K562 (cell line): ENCODE data around the gene CALHM4. TPM values are rescaled to one million over a fixed set of nuclear protein-coding genes. Genes with fewer than 3 reads are reported as not detected.

Source experiments
- ATAC-seq: fragments of 200-7000 bp; cut with Tn5 transposase; 3 replicates; pipeline ENCODE4 v1.9.1; 2020; ENCODE audit warnings: moderate library complexity
- BruUV-seq: library from RNA; stranded (reverse); fragments of 400-500 nt; replicated peaks from 2 replicates; lab custom pipeline; 2021; lab: Mats Ljungman, UMichigan
- CTCF ChIA-PET: fragments of 300-600 bp; formaldehyde crosslinking; extraction: SDS; loops from one replicate; lab custom pipeline; 2021; ENCODE audit warnings: low intra/inter-chr PET ratio; lab: Yijun Ruan, JAX
- POLR2A ChIA-PET: fragments of 300-600, 350-650 bp; sonication (Branson Sonifier 250); formaldehyde crosslinking; extraction: SDS; loops from one replicate; lab custom pipeline; 2021; ENCODE audit warnings: antibody characterized with exemption, inconsistent platforms; lab: Yijun Ruan, JAX
- DNase-seq, 4 experiments: peaks; one replicate each; pipeline versions ENCODE4 v3.0.0 to v3.0.0-alpha.2; 2011 to 2018; ENCODE audit warnings: low spot score in 3 of 4, mixed read lengths in 3 of 4; ENCODE audit errors: extremely low read depth in 1 of 4
- FAIRE-seq: peaks from 2 replicates; lab custom pipeline; 2011; peaks lifted over from hg19 to GRCh38; lab: Jason Lieb, UNC
- H2AFZ ChIP-seq: 2 replicates; pipeline ENCODE4 v1.6.0; 2011; ENCODE audit warnings: low read depth, low read length, control low read depth, inconsistent platforms
- H3K27ac ChIP-seq: fragments of 200-600 bp; 3 replicates; pipeline ENCODE4 v1.8.0; 2011; ENCODE audit warnings: low read depth, mild to moderate bottlenecking, control low read depth, inconsistent platforms, low read length, moderate library complexity, mixed read lengths; ENCODE audit errors: extremely low read depth
- H3K27me3 ChIP-seq, 2 experiments: fragments of 300-600 bp in 1 of 2; 2 replicates in 1 of 2; 3 replicates in 1 of 2; pipeline versions ENCODE4 v1.6.0 to v1.8.0; 2011; ENCODE audit warnings: inconsistent platforms in 2 of 2, low read length in 2 of 2, mild to moderate bottlenecking in 1 of 2, mixed read lengths in 1 of 2, moderate library complexity in 1 of 2; ENCODE audit not compliant: control insufficient read depth in 2 of 2, insufficient read depth in 2 of 2
- H3K36me3 ChIP-seq: fragments of 300-600 bp; 3 replicates; pipeline ENCODE4 v1.8.0; 2011; ENCODE audit warnings: mild to moderate bottlenecking, low read length, inconsistent platforms; ENCODE audit not compliant: control insufficient read depth, insufficient read depth
- H3K4me1 ChIP-seq, 2 experiments: fragments of 200-600 bp in 1 of 2; replicated peaks in 1 of 2; 2 replicates in 1 of 2; 3 replicates in 1 of 2; pipeline versions ENCODE4 v1.5.1 to v1.8.0; 2011; ENCODE audit warnings: inconsistent platforms in 2 of 2, low read length in 2 of 2, mild to moderate bottlenecking in 1 of 2, mixed read lengths in 1 of 2, moderate library complexity in 1 of 2; ENCODE audit not compliant: control insufficient read depth in 2 of 2, insufficient read depth in 2 of 2
- H3K4me2 ChIP-seq: 2 replicates; pipeline ENCODE4 v1.6.1; 2011; ENCODE audit warnings: low read length, control low read depth, inconsistent platforms, mixed read lengths; ENCODE audit not compliant: insufficient read depth
- H3K4me3 ChIP-seq: fragments of 200-600 bp; sonication (generic), shearing (Covaris generic); 2 replicates; pipeline ENCODE4 v1.5.1; 2016; ENCODE audit warnings: control low read depth, inconsistent platforms
- H3K79me2 ChIP-seq: fragments of 200-600 bp; 3 replicates; pipeline ENCODE4 v1.8.0; 2011; ENCODE audit warnings: low read length, inconsistent platforms; ENCODE audit not compliant: control insufficient read depth, insufficient read depth
- H3K9ac ChIP-seq, 2 experiments: 2 replicates each; pipeline versions ENCODE4 v1.6.0 to v1.6.1; 2011; ENCODE audit warnings: low read depth in 2 of 2, low read length in 2 of 2, control low read depth in 1 of 2, inconsistent platforms in 1 of 2, mild to moderate bottlenecking in 1 of 2, mixed read lengths in 1 of 2; ENCODE audit not compliant: insufficient read depth in 1 of 2
- H3K9me1 ChIP-seq: one replicate; pipeline ENCODE4 v1.6.0; 2011; ENCODE audit warnings: inconsistent platforms, mild to moderate bottlenecking, low read length, moderate library complexity; ENCODE audit not compliant: control insufficient read depth, insufficient read depth
- H3K9me3 ChIP-seq: replicated peaks from 2 replicates; pipeline ENCODE4 v1.5.1; 2011; ENCODE audit warnings: low read depth, low read length, inconsistent platforms; ENCODE audit not compliant: control insufficient read depth, insufficient read depth
- H4K20me1 ChIP-seq: replicated peaks from 2 replicates; pipeline ENCODE4 v1.6.1; 2011; ENCODE audit warnings: low read length, inconsistent platforms, mixed read lengths; ENCODE audit not compliant: control insufficient read depth, insufficient read depth
- EGR1 ChIP-seq: fragments of 450-650 bp; conservative IDR thresholded peaks from 2 replicates; pipeline ENCODE4 v1.6.1; 2017; ENCODE audit warnings: mild to moderate bottlenecking
- MIER1 ChIP-seq: fragments of 450-650 bp; IDR thresholded peaks from 2 replicates; pipeline ENCODE4 v1.6.1; 2016; ENCODE audit warnings: antibody characterized with exemption, mild to moderate bottlenecking, low read depth
- NR0B1 ChIP-seq: fragments of 450-650 bp; IDR thresholded peaks from one replicate; pipeline ENCODE4 v1.6.1; 2018; ENCODE audit warnings: mild to moderate bottlenecking, moderate library complexity; ENCODE audit not compliant: partially characterized antibody
- TEAD1 ChIP-seq, 2 experiments: fragments of 450-650 bp in 1 of 2; sonication (generic) in 1 of 2; formaldehyde crosslinking; IDR thresholded peaks; 2 replicates each; pipeline versions ENCODE4 v1.4.0 to v1.8.0; 2020 to 2022; ENCODE audit warnings: mild to moderate bottlenecking in 2 of 2, missing genetic modification reagents in 1 of 2
- ZBTB9 ChIP-seq: fragments of 450-650 bp; formaldehyde crosslinking; IDR thresholded peaks from 2 replicates; pipeline ENCODE4 v1.4.0; 2020; ENCODE audit warnings: mild to moderate bottlenecking, moderate library complexity
- WGBS: fragments of 100-300 bp; shearing (Covaris generic); methylation state at CpG from one replicate; pipeline ENCODE4 v1.1.6; 2016; ENCODE audit warnings: low coverage, mixed read lengths; ENCODE audit not compliant: insufficient coverage; ENCODE audit errors: missing lambda C conversion rate; 5-methylcytosine and 5-hydroxymethylcytosine counted together
- in situ Hi-C: fragments of 300-500 bp; cut with MboI; formaldehyde crosslinking; loops from 4 replicates; pipeline ENCODE4 v1.15.0; 2018; ENCODE audit warnings: inconsistent platforms, mixed read lengths
- intact Hi-C: fragments of 100-400 bp; cut with micrococcal nuclease; formaldehyde crosslinking; loops from 2 replicates; pipeline ENCODE4 v1.14.2; 2022
- polyA plus RNA-seq, 8 experiments: library from polyadenylated mRNA; depleted of rRNA in 4 of 8; stranded (reverse) in 5 of 8; unstranded in 3 of 8; fragments of >200 nt; fragmentation: Nextera tagmentation in 2 of 8; fragmentation: Illumina TruSeq in 1 of 8; extraction: Ambion mirVana in 2 of 8; extraction: Trizol in 1 of 8; gene quantifications; 2 replicates each; pipeline versions ENCODE4 v1.2.1 to v1.2.3, GENCODE V29; 2011 to 2014; ENCODE audit warnings: inconsistent platforms in 1 of 8, missing spikeins in 1 of 8
- total RNA-seq, 7 experiments: library from RNA; depleted of rRNA in 6 of 7; stranded (reverse); fragments of >200 nt in 6 of 7; fragmentation: Illumina TruSeq in 2 of 7; extraction: Trizol in 2 of 7; gene quantifications; 2 replicates each; pipeline versions ENCODE4 v1.2.1 to v1.2.3, GENCODE V29; 2011 to 2021; ENCODE audit warnings: low replicate concordance in 1 of 7

Gene CALHM4
- total and polyA plus RNA-seq, 9 of the 15 experiments (the other 6 are each of a cell fraction or from before 2014, with no cell fraction given), result not detected

GRCh38 chr6:116579143-116579542, 25.6 kb downstream of the CALHM4 start:
- no peak for DNase-seq
- no peak overlapping the region for H3K27ac ChIP-seq
- H3K27me3 ChIP-seq, result no peaks in the 10 kb centered on the region
- intact Hi-C loops, result loop anchor here (5.0 kb wide), 1 partner anchor 68 kb away; no protein-coding TSS in a partner anchor
- H3K4me1 ChIP-seq, result no peaks in the 10 kb centered on the region
- H3K9ac ChIP-seq, result no peak overlapping the region
- no peaks in the 10 kb centered on the region for H4K20me1 ChIP-seq
- no peaks in the 10 kb centered on the region for H3K9me1 ChIP-seq
- no peak for FAIRE-seq
- peaks cover 81% of the 10 kb centered on the region for H3K36me3 ChIP-seq
- peaks cover 44% of the 10 kb centered on the region for H3K79me2 ChIP-seq
- WGBS, result 92% methylated on average over 1 of the region's 1 CpG
- no peak overlapping the region for H3K4me2 ChIP-seq
- ATAC-seq, result no peak
- H3K9me3 ChIP-seq, result no peaks in the 10 kb centered on the region
- BruUV-seq, result no TSS peak
- CTCF ChIA-PET, result no interaction called here
- POLR2A ChIA-PET, result no interaction called here
- TF ChIP-seq EGR1, result no peak
- no peak for TF ChIP-seq TEAD1 (CRISPR knock-in tag; IDR thresholded peaks at IDR 0.05)
- TF ChIP-seq MIER1, result no peak
- no peak for TF ChIP-seq ZBTB9 (CRISPR knock-in tag)
- TF ChIP-seq NR0B1, result no peak
- TF ChIP-seq, all 486 proteins: peak for 0
- in situ Hi-C loops, result no loop called here
- no peak overlapping the region for H3K4me3 ChIP-seq
- no peak overlapping the region for H2AFZ ChIP-seq
